ENCODE data around the gene POMGNT1. TPM values are rescaled to one million over a fixed set of nuclear protein-coding genes. Genes with fewer than 3 reads are reported as not detected.

The POMGNT1 gene
- total and polyA plus RNA-seq, 2 of the 13 experiments (the other 11 are each of a cell fraction or from before 2014, with no cell fraction given): 33.9 to 46.8 TPM

GRCh38 chr1:46247436-46248121 lies 49.3 kb upstream of the POMGNT1 start, which contains the start of gene RAD54L (continued):
- TF ChIP-seq ATAD3A (CRISPR knock-in tag; IDR thresholded peaks at IDR 0.05): no peak
- TF ChIP-seq ZNF282 (IDR thresholded peaks at IDR 0.05; ENCODE audit: partially characterized antibody): no peak
- TF ChIP-seq TFE3 (CRISPR knock-in tag; IDR thresholded peaks at IDR 0.05): 0 out of 2 replicates have a peak, but pooled peaks have one; percentile 12
- TF ChIP-seq, protein P1, sequence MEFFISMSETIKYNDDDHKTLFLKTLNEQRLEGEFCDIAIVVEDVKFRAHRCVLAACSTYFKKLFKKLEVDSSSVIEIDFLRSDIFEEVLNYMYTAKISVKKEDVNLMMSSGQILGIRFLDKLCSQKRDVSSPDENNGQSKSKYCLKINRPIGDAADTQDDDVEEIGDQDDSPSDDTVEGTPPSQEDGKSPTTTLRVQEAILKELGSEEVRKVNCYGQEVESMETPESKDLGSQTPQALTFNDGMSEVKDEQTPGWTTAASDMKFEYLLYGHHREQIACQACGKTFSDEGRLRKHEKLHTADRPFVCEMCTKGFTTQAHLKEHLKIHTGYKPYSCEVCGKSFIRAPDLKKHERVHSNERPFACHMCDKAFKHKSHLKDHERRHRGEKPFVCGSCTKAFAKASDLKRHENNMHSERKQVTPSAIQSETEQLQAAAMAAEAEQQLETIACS (CRISPR knock-in tag; IDR thresholded peaks at IDR 0.05): no peak
- peak; percentile 99; the same call in 1 of the 2 replicates for TF ChIP-seq E2F2 (CRISPR knock-in tag; IDR thresholded peaks at IDR 0.05; ENCODE audit: borderline replicate concordance)
- peak; percentile 35; the same call in 1 of the 2 replicates for TF ChIP-seq PPARG (CRISPR knock-in tag; conservative IDR thresholded peaks at IDR 0.05)
- no peak for TF ChIP-seq ATRX (CRISPR knock-in tag; IDR thresholded peaks at IDR 0.05; ENCODE audit: borderline replicate concordance)
- TF ChIP-seq ZNF605 (CRISPR knock-in tag; IDR thresholded peaks at IDR 0.05): no peak
- no peak for TF ChIP-seq MED13 (CRISPR knock-in tag; IDR thresholded peaks at IDR 0.05)
- TF ChIP-seq U2AF2 (IDR thresholded peaks at IDR 0.05; ENCODE audit: low read depth, low read length): no peak
- peak; percentile 77; the same call in 1 of the 2 replicates for TF ChIP-seq ZNF235 (CRISPR knock-in tag; IDR thresholded peaks at IDR 0.05; ENCODE audit: borderline replicate concordance)
- TF ChIP-seq SMARCE1 (IDR thresholded peaks at IDR 0.05; ENCODE audit: borderline replicate concordance): no peak
- no peak for TF ChIP-seq ZFP62 (CRISPR knock-in tag; IDR thresholded peaks at IDR 0.05)
- 0 out of 2 replicates have a peak, but pooled peaks have one; percentile 17 for TF ChIP-seq PITX1 (CRISPR knock-in tag; IDR thresholded peaks at IDR 0.05)
- TF ChIP-seq TERF1 (CRISPR knock-in tag; IDR thresholded peaks at IDR 0.05): no peak
- TF ChIP-seq, protein P2, sequence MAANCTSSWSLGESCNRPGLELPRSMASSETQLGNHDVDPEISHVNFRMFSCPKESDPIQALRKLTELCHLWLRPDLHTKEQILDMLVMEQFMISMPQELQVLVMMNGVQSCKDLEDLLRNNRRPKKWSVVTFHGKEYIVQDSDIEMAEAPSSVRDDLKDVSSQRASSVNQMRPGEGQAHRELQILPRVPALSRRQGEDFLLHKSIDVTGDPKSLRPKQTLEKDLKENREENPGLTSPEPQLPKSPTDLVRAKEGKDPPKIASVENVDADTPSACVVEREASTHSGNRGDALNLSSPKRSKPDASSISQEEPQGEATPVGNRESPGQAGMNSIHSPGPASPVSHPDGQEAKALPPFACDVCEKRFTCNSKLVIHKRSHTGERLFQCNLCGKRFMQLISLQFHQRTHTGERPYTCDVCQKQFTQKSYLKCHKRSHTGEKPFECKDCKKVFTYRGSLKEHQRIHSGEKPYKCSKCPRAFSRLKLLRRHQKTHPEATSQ (CRISPR knock-in tag; IDR thresholded peaks at IDR 0.05; ENCODE audit: borderline replicate concordance): 0 out of 2 replicates have a peak, but pooled peaks have one; percentile 77
- TF ChIP-seq, protein P3, sequence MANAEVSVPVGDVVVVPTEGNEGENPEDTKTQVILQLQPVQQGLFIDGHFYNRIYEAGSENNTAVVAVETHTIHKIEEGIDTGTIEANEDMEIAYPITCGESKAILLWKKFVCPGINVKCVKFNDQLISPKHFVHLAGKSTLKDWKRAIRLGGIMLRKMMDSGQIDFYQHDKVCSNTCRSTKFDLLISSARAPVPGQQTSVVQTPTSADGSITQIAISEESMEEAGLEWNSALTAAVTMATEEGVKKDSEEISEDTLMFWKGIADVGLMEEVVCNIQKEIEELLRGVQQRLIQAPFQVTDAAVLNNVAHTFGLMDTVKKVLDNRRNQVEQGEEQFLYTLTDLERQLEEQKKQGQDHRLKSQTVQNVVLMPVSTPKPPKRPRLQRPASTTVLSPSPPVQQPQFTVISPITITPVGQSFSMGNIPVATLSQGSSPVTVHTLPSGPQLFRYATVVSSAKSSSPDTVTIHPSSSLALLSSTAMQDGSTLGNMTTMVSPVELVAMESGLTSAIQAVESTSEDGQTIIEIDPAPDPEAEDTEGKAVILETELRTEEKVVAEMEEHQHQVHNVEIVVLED (CRISPR knock-in tag; IDR thresholded peaks at IDR 0.05; ENCODE audit: borderline replicate concordance): peak; percentile 69
- TF ChIP-seq MEF2D (CRISPR knock-in tag; IDR thresholded peaks at IDR 0.05): peak; percentile 20; the same call in 1 of the 2 replicates
- TF ChIP-seq, protein P4, sequence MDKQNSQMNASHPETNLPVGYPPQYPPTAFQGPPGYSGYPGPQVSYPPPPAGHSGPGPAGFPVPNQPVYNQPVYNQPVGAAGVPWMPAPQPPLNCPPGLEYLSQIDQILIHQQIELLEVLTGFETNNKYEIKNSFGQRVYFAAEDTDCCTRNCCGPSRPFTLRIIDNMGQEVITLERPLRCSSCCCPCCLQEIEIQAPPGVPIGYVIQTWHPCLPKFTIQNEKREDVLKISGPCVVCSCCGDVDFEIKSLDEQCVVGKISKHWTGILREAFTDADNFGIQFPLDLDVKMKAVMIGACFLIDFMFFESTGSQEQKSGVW (CRISPR knock-in tag; IDR thresholded peaks at IDR 0.05; ENCODE audit: borderline replicate concordance): no peak
- no peak for TF ChIP-seq ZNF33A (CRISPR knock-in tag; IDR thresholded peaks at IDR 0.05; ENCODE audit: borderline replicate concordance)

Measured in HepG2 (cell line).